GM11168 (cell line): ENCODE results near the gene LMNTD2.
"Not testable (repeated sequence)": the region's sequence is repeated elsewhere in the genome, so short reads cannot be mapped to it uniquely, and the experiment has no call there.

Source experiments
- in situ Hi-C: fragments of 300-500 bp; cut with MboI; formaldehyde crosslinking; loops from one replicate; pipeline ENCODE4 v1.12.0; 2022; ENCODE audit warnings: low sequenced_read_pairs; ENCODE audit not compliant: unreplicated experiment

The LMNTD2 gene

GRCh38 chr11:587978-588380 is 27.4 kb upstream of the LMNTD2 start:
- in situ Hi-C loops, result no loop called here

- in situ Hi-C loops, result no loop called here
Measured at GRCh38 chr11:587546-587945, 27.0 kb upstream of the LMNTD2 start.

DNA sequence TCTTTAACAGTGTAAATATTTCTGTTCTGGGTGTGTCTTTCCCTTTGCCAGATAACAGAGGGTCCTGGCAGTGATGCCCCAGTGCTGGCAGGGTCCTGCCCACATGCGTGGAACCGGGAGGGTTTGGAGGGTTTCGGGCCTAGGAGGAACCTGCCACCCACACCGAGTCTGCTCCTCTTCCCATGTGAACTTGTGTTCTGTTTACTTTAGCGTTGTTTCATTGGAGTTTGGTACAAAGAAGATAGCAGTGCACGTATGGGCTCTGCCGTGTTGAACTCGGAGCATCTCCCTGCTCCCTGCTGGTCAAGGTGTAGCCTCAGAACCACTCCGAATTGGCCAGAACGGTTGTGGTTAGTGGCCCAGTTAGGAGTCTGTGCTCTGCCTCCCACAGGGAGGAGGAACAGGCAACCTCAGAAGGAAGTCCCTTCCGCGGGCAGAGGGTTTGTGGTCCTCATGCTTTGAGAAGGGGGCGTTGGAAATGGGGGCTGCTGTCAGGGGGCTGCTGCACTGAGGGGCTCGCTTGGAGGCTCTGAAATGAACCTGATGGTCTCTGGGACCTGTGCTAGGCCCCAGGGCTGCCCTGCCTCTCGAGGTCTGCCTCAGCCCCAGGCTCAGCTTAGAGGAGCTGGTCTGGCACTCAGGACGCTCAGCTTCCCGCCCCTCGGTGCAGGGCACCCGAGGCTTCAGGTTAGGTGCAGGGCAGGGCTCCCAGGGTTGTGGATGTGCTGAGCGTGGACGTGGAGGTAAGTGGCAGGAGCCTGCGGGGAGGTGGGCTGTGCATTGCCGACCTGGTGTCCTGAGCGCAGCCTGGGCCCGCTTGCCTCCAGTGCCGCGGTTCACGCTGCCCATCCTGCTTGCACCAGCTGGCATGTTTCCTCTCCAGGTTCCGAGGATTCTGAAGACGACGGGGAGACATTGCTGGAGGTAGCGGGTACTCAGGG is 26.1 kb upstream of the LMNTD2 start:
- in situ Hi-C loops, result no loop called here

- in situ Hi-C loops, result no loop called here
Measured at GRCh38 chr11:584287-584686, 23.7 kb upstream of the LMNTD2 start.

- in situ Hi-C loops, result no loop called here
Measured at GRCh38 chr11:581752-582151, 21.2 kb upstream of the LMNTD2 start.

DNA sequence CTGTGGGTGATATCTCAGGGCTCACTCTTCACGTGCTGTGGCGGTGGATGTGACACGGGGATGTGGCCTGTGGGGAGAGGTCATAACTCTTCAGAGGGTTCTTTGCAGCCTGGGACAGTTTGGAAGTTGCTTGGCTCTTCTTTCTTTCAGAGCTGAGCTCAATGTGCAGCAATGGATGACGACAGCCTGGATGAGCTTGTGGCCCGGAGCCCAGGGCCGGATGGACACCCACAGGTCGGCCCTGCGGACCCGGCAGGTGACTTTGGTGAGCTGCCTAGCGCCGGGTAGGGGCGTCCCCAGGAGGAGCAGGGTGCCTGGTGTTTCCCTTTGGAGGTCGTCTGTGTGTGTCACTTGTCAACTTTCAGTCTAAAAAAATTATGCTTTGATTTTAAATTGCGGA is 20.8 kb upstream of the LMNTD2 start:
- in situ Hi-C loops, result no loop called here

DNA sequence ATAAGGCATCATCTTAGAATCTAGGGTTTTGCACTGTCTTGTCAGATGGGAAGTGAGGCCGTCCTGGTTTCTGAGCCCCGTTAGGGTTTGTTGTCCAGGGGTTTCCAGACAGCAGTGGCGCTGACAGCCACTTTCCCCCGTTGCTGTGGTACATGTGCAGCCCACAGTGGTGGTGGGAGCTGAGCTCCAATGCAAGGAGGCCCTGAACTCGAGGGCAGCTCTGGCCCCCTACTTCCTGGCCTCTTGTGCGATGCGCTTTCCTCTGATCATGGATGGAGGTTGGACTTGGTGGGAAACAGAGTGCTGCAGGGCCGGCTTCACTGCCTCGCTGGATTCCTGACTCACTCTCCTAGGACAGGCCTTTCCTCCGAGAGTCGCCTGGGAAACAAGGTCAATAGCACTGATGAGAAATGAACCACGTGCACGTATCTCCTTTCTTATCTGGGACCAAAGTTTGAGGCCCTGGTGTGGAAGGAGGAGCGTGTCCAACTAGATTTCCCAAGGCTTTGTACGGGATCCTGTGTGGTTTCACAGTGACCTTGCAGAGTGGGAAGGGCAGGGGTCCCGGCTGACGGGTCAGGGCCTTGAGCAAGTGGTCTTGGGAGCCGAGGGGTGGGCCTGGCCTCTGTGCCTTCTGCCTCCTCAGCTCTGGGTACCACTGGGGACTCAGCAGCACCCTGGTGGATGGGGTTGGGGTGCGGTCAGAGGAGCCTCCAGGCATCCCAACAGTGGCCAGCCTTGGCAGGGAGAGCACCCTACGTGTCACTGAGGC is 19.5 kb upstream of the LMNTD2 start:
- in situ Hi-C loops, result no loop called here

- in situ Hi-C loops, result no loop called here
Measured at GRCh38 chr11:578276-579035, 17.9 kb upstream of the LMNTD2 start.

- in situ Hi-C loops, result no loop called here
Measured at GRCh38 chr11:577611-577894, 17.0 kb upstream of the LMNTD2 start.

- in situ Hi-C loops, result no loop called here
Measured at GRCh38 chr11:576811-577610, 16.5 kb upstream of the LMNTD2 start.

- in situ Hi-C loops, result no loop called here
Measured at GRCh38 chr11:575996-576768, 15.6 kb upstream of the LMNTD2 start, which contains the start of gene PHRF1. TSS of gene PHRF1 (plus strand) at chr11:576470. CDS start at chr11:581513, 5,043 bp downstream.

GRCh38 chr11:575313-575995 is 14.9 kb upstream of the LMNTD2 start:
- in situ Hi-C loops, result no loop called here

DNA sequence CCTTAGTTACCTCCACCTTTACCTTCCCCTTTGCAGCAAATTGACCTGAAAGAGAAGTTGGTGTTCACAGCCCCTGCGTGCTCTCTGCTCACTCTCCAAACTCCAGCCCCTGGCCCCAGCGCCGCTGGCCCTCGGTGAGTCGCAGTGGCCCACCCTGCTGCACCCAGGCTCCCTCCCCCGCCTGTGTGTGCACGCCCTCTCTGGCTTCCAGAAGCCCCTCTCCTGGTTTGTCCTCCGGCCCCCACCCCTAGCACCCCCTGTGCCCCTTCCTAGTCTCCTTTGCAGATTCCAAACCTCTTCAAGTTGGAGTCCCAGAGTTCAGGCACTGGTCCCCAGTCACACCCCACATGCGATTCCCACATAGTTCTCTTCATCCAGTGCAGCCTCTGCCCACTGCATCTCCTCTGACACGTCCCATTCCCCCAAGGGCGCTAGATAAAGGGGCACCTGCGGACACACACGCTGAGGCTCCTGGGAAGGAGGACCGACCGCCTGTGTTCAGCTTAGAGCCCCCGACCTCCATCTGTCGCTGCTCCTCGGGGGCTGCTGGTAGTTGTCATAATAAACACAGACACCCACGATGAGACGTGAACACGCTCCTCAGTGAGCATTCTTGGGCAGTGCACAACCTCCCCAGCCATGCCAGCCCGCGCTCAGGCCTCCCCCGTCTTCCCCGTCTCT is 14.2 kb upstream of the LMNTD2 start:
- in situ Hi-C loops, result no loop called here

GRCh38 chr11:574031-574570 is 13.6 kb upstream of the LMNTD2 start:
- in situ Hi-C loops, result not testable (repeated sequence)

DNA sequence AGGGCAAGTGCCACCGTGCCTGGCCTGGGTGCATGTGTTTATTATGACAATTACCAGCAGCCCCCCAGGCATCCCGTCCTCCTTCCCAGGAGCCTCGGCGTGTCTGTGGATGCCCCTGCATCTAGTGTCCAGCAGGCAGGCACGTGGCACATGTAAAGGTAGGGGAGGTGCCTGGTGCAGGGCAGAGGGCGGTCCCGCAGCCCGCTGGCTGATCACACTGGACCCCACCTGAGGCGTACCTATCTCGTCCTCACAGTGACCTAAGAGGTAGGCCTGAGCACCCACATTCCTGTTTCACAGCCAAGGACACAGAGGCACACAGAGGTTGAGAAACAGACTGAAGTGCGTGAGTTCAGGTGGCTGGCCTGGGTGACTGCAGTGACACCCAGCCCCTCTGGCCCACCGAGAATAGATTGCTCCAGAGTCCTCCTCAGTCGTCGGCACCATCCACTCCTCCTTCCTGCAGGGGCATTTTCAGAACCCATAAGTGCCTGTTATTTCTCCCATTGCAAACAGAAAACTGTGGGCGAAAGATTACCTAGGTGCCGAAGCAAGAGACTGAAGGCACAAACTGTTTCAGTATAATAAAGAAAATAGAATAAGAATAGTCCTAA is 12.7 kb upstream of the LMNTD2 start:
- in situ Hi-C loops, result no loop called here

GRCh38 chr11:571802-572185 is 11.3 kb upstream of the LMNTD2 start:
- in situ Hi-C loops, result no loop called here

DNA sequence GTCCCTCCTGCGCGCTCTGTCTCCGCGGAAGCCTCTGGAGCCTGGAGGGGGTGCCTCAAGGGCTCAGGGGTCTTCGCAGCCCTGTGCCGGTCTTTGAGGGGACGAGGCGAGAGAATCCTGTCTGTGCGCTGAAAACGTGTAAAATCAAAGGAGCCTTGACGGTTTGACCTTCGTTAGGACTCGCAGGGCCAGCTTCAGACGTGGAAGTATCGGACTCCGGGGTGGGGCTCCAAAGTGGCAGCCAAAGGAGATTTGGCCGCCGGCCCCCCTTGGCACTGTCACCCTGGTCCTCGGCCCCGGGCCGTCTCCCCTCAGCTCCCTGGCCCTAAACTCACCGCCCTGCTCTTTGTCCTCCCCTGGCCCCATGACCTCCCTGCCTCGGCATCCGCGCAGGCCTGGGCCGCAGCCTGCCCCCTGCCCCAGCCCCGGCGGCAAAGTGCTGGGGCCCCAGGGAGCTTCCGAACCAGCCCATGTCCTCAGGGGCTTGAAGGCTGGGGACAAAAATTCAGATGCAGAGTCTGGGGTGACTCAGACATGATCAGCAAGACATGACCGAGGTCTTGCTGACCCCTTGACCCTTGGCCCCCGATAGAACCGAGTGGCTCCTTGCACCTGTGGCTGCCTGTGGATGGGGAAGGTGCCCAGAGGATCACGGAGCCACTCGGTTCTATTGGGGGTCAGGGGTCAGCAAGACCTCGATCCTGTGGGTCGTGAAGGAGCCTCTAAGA is 8.8 kb upstream of the LMNTD2 start:
- in situ Hi-C loops, result no loop called here
